ENCODE results near the gene HAUS2.

HAUS2 gene

GRCh38 chr15:42582569-42583375 lies 34.1 kb downstream of the HAUS2 start:
- DNase-seq (ENCODE audit: low read depth): no peak
- H3K4me3 ChIP-seq (ENCODE audit: low read length): no peak overlapping the region
- no peak for TF ChIP-seq CTCF (conservative IDR thresholded peaks at IDR 0.05; ENCODE audit: low read depth, low read length)

GRCh38 chr15:42584031-42584765 lies 35.6 kb downstream of the HAUS2 start:
- no peak for TF ChIP-seq CTCF (conservative IDR thresholded peaks at IDR 0.05; ENCODE audit: low read depth, low read length)
- H3K4me3 ChIP-seq (ENCODE audit: low read length): no peak overlapping the region
- no peak for DNase-seq (ENCODE audit: low read depth)

- H3K4me3 ChIP-seq (ENCODE audit: low read length): no peak overlapping the region
- no peak for TF ChIP-seq CTCF (conservative IDR thresholded peaks at IDR 0.05; ENCODE audit: low read depth, low read length)
- no peak for DNase-seq (ENCODE audit: low read depth)
These were observed 42.1 kb downstream of the HAUS2 start for GRCh38 chr15:42590619-42591237.

- H3K4me3 ChIP-seq (ENCODE audit: low read length): no peak overlapping the region
- DNase-seq (ENCODE audit: low read depth): no peak
- peak; percentile 51 for TF ChIP-seq CTCF (conservative IDR thresholded peaks at IDR 0.05; ENCODE audit: low read depth, low read length)
These were observed 42.7 kb downstream of the HAUS2 start for GRCh38 chr15:42591238-42591934.

- no peak overlapping the region for H3K4me3 ChIP-seq (ENCODE audit: low read length)
- no peak for TF ChIP-seq CTCF (conservative IDR thresholded peaks at IDR 0.05; ENCODE audit: low read depth, low read length)
- DNase-seq (ENCODE audit: low read depth): no peak
These were observed 44.1 kb downstream of the HAUS2 start for GRCh38 chr15:42592716-42593115.

GRCh38 chr15:42593143-42593542 lies 44.5 kb downstream of the HAUS2 start:
- DNase-seq (ENCODE audit: low read depth): no peak
- TF ChIP-seq CTCF (conservative IDR thresholded peaks at IDR 0.05; ENCODE audit: low read depth, low read length): no peak
- H3K4me3 ChIP-seq (ENCODE audit: low read length): no peak overlapping the region
